Gastrocnemius medialis (tissue), 4 donors: ENCODE measurements around the gene HOXD12. TPM values are rescaled to one million over a fixed set of nuclear protein-coding genes. Genes with fewer than 3 reads are reported as not detected.

Experiments
- ATAC-seq, 2 donors: fragments of 150-250 bp; one replicate each; pipeline ENCODE4 v1.9.1; 2016
- DNase-seq, 2 donors: peaks; one replicate each; pipeline ENCODE4 v3.0.0-alpha.2; 2019
- H3K27ac ChIP-seq, 4 donors: fragments of 200-600 bp; sonication (generic); 1 replicate in 1 of 4; 2 replicates in 3 of 4; pipeline ENCODE4 v1.5.1; 2016 to 2018; ENCODE audit warnings: mild to moderate bottlenecking in 2 of 4, moderate library complexity in 1 of 4
- H3K27me3 ChIP-seq, 3 donors: fragments of 200-600 bp; sonication (generic) in 2 of 3; 1 replicate in 1 of 3; 2 replicates in 2 of 3; pipeline versions ENCODE4 v1.5.1 to v1.6.0; 2016 to 2019; ENCODE audit warnings: mild to moderate bottlenecking in 1 of 3, moderate library complexity in 1 of 3
- H3K36me3 ChIP-seq, 2 donors: fragments of 200-600 bp; sonication (generic) in 1 of 2; one replicate each; pipeline ENCODE4 v1.5.1; 2017 to 2018
- H3K4me1 ChIP-seq, 2 donors: fragments of 200-600 bp; sonication (generic) in 1 of 2; one replicate each; pipeline ENCODE4 v1.5.1; 2016 to 2017; ENCODE audit warnings: mild to moderate bottlenecking in 2 of 2
- H3K4me3 ChIP-seq, 4 donors: fragments of 200-600 bp; sonication (generic) in 3 of 4; 1 replicate in 1 of 4; 2 replicates in 3 of 4; pipeline ENCODE4 v1.5.1; 2016 to 2019; ENCODE audit warnings: mild to moderate bottlenecking in 2 of 4
- H3K9me3 ChIP-seq, 3 donors: fragments of 200-600 bp; sonication (generic) in 2 of 3; 1 replicate in 1 of 3; 2 replicates in 2 of 3; pipeline ENCODE4 v1.5.1; 2016 to 2019
- CTCF ChIP-seq, 5 experiments: fragments of 450-650 bp in 3 of 5; fragments of 200-600 bp in 2 of 5; sonication (generic) in 2 of 5; IDR thresholded peaks in 4 of 5; conservative IDR thresholded peaks in 1 of 5; 1 replicate in 4 of 5; 2 replicates in 1 of 5; pipeline ENCODE4 v1.5.1; 2016 to 2019; ENCODE audit warnings: antibody characterized with exemption in 5 of 5, mild to moderate bottlenecking in 3 of 5, moderate library complexity in 3 of 5
- POLR2A ChIP-seq, 2 donors: fragments of 450-650 bp; IDR thresholded peaks; one replicate each; pipeline ENCODE4 v1.6.1; 2017; ENCODE audit warnings: antibody characterized with exemption in 2 of 2, mild to moderate bottlenecking in 2 of 2, moderate library complexity in 2 of 2
- in situ Hi-C, 4 donors: fragments of 200-750 bp; cut with MboI; loops; one replicate each; pipeline versions ENCODE4 v1.15.0 to v1.8.0; 2017; ENCODE audit warnings: low sequenced_read_pairs in 4 of 4
- intact Hi-C: fragments of 100-400 bp; cut with DNase I; formaldehyde crosslinking; loops from one replicate; pipeline ENCODE4 v1.15.1; 2023; ENCODE audit warnings: low total_unique reads
- total RNA-seq, 4 donors: library from RNA; depleted of rRNA; stranded (reverse); fragments of >200 nt; gene quantifications; one replicate each; pipeline versions ENCODE4 v1.1.0 to v1.2.3, GENCODE V29; 2016

HOXD12 gene
- total RNA-seq, 4 donors from 2014 or later, result not detected

- DNase-seq, result no peak
- no peak within 1 kb of the TSS for H3K27ac ChIP-seq
- H3K9me3 ChIP-seq, result no peaks in the 10 kb centered on the region
- peaks cover 97 to 100% (median 98%) of the 10 kb centered on the region in 3 donors for H3K27me3 ChIP-seq
- H3K4me3 ChIP-seq, result peak within 1 kb of the TSS; percentile 20 to 43 (median 32)
- intact Hi-C loops (loop anchor here (2.0 kb wide), 1 partner anchor 18 kb away; no protein-coding TSS in a partner anchor), in situ Hi-C loops (loop anchor here in 2 of 4 donors (10.0 to 25.0 kb wide), 2 partner anchors 408 to 730 kb away; no protein-coding TSS in a partner anchor)
- peaks cover 12 to 14% of the 10 kb centered on the region in 2 donors for H3K4me1 ChIP-seq
- H3K36me3 ChIP-seq, result no peaks in the 10 kb centered on the region
- ATAC-seq, result no peak
- TF ChIP-seq POLR2A (IDR thresholded peaks at IDR 0.05) (no peak), CTCF (IDR thresholded peaks at IDR 0.05 in 4 of 5, conservative IDR thresholded peaks at IDR 0.05 in 1 of 5) (no peak)
These were observed 7.1 kb upstream of the HOXD12 start, which contains the start of gene HOXD13 for GRCh38 chr2:176092270-176093144. Gene HOXD13, plus strand, starts transcription at chr2:176092721. Its CDS starts 170 bp downstream, at chr2:176092891.

GRCh38 chr2:176093145-176093897, 6.3 kb upstream of the HOXD12 start:
- Histone ChIP-seq H3K27ac (no peak overlapping the region), H3K27me3 (peaks cover 97 to 100% (median 98%) of the 10 kb centered on the region in 3 donors), H3K36me3 (no peaks in the 10 kb centered on the region), H3K4me3 (peak overlapping the region; percentile 20 to 43 (median 32)), H3K9me3 (no peaks in the 10 kb centered on the region), H3K4me1 (peaks cover 15 to 16% of the 10 kb centered on the region in 2 donors)
- DNase-seq (no peak), ATAC-seq (no peak)
- in situ Hi-C loops (loop anchor here in 2 of 4 donors (10.0 to 25.0 kb wide), 2 partner anchors 409 to 731 kb away; no protein-coding TSS in a partner anchor), intact Hi-C loops (loop anchor here (2.0 kb wide), 1 partner anchor 19 kb away; no protein-coding TSS in a partner anchor)
- no peak for TF ChIP-seq POLR2A (IDR thresholded peaks at IDR 0.05)
- TF ChIP-seq CTCF (IDR thresholded peaks at IDR 0.05 in 4 of 5, conservative IDR thresholded peaks at IDR 0.05 in 1 of 5), result no peak

- peak overlapping the region in 1 of 4 donors; percentile 43 for H3K4me3 ChIP-seq
- TF ChIP-seq POLR2A (IDR thresholded peaks at IDR 0.05), result no peak
- no peak for TF ChIP-seq CTCF (IDR thresholded peaks at IDR 0.05 in 4 of 5, conservative IDR thresholded peaks at IDR 0.05 in 1 of 5)
- no peak overlapping the region for H3K27ac ChIP-seq
- no peak for DNase-seq
- intact Hi-C loops (loop anchor here (2.0 kb wide), 1 partner anchor 19 kb away; no protein-coding TSS in a partner anchor), in situ Hi-C loops (loop anchor here in 2 of 4 donors (10.0 to 25.0 kb wide), 2 partner anchors 409 to 732 kb away; no protein-coding TSS in a partner anchor)
- H3K4me1 ChIP-seq, result peaks cover 15 to 16% of the 10 kb centered on the region in 2 donors
- no peak for ATAC-seq
- H3K9me3 ChIP-seq, result no peaks in the 10 kb centered on the region
- H3K27me3 ChIP-seq, result peaks cover 97 to 100% (median 98%) of the 10 kb centered on the region in 3 donors
- no peaks in the 10 kb centered on the region for H3K36me3 ChIP-seq
These were observed 5.7 kb upstream of the HOXD12 start for GRCh38 chr2:176093898-176094249.

- DNase-seq (no peak), ATAC-seq (no peak)
- in situ Hi-C loops, result loop anchor here in 2 of 4 donors (10.0 to 25.0 kb wide), 2 partner anchors 410 to 732 kb away; no protein-coding TSS in a partner anchor
These were observed 5.2 kb upstream of the HOXD12 start for GRCh38 chr2:176094349-176094748.

More at GRCh38 chr2:176094349-176094748, 5.2 kb upstream of the HOXD12 start:
- H3K4me1 ChIP-seq, result peaks cover 15 to 16% of the 10 kb centered on the region in 2 donors
- no peaks in the 10 kb centered on the region for H3K36me3 ChIP-seq
- TF ChIP-seq POLR2A (IDR thresholded peaks at IDR 0.05) (no peak), CTCF (IDR thresholded peaks at IDR 0.05 in 4 of 5, conservative IDR thresholded peaks at IDR 0.05 in 1 of 5) (no peak)
- intact Hi-C loops, result no loop called here
- H3K9me3 ChIP-seq, result no peaks in the 10 kb centered on the region
- no peak overlapping the region for H3K27ac ChIP-seq
- no peak overlapping the region for H3K4me3 ChIP-seq
- peaks cover 97 to 100% (median 98%) of the 10 kb centered on the region in 3 donors for H3K27me3 ChIP-seq
